GM18519 (cell line): ENCODE results near the gene FNDC3B.

Experiments used
- ATAC-seq: cut with Tn5 transposase; IDR thresholded peaks from one replicate; pipeline ENCODE4 v1.9.1; 2021; ENCODE audit warnings: mild to moderate bottlenecking, moderate library complexity; ENCODE audit not compliant: unreplicated experiment, low FRiP score

FNDC3B gene

DNA sequence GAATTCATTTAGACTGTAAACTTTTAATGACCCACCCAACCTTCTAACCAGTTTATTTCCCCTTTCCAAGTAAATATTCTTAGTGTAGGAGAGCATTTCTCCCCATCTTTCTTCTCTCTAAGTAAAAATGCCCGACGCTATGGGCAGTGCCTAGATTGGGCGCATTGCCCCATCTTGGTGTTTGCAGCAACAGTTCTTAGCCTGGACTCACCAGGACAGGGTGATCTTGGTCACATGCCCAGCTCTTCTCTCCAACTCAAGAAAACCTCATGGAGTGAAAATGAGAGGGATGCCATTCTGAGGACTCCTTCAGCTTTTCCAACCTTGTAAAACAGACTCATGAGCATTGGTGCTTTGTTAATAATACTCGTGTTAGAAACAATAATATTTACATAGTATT is 332.2 kb downstream of the FNDC3B start:
- ATAC-seq, result no peak

- no peak for ATAC-seq
Measured at GRCh38 chr3:172372895-172373294, 333.5 kb downstream of the FNDC3B start.

DNA sequence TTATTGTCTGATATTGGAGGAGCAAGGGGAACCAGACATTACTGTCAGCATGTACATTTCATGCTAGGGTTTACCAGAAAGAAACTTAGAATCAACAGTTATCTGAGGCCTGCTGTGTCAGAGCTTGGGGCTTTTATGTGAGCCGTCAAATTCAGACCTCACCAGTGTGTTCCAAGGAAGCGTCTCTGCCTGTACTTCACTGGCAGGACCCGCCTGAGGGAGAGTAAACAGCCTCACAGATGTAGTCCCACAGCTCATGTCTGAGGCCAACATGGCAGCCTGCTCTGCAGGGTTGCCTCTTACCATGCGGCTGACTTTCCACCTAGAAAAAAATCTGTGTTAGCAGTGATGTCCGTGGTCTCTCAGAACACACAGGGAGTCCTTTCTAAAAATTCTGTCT is 334.5 kb downstream of the FNDC3B start:
- ATAC-seq, result no peak

DNA sequence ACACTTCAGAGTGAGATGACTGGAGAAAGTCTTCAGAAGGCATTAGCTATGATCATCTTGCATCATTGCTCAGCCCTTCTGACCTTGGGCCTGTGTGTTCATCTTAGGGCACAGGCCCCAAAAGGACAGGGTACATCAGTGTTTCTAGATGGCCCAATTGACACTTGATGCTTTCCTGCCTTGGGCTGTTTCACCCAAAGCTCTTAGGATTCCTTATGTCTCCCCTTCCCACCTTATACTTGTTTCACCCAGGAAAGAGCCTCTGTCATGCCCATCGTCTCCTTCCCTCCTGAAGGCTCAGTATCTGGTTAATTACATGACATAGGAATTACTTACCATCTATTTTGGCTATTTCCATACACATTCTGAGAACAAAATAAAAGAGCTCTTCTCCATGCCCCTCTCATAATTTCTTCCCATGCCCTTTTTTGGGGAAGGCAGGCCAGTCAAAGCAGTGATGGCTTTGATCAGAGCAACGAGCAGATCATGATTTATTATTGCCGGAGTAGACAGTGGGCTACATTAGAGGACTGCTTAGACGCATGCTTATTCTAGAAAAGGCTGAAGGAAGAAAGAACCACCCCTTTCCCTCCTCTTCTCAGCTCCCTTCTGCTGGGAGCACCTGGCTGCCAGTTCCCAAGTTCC is 335.9 kb downstream of the FNDC3B start:
- ATAC-seq, result no peak

- ATAC-seq, result no peak
Measured at GRCh38 chr3:172376402-172376801, 337.0 kb downstream of the FNDC3B start.

GRCh38 chr3:172376881-172377280 is 337.5 kb downstream of the FNDC3B start:
- ATAC-seq, result no peak

DNA sequence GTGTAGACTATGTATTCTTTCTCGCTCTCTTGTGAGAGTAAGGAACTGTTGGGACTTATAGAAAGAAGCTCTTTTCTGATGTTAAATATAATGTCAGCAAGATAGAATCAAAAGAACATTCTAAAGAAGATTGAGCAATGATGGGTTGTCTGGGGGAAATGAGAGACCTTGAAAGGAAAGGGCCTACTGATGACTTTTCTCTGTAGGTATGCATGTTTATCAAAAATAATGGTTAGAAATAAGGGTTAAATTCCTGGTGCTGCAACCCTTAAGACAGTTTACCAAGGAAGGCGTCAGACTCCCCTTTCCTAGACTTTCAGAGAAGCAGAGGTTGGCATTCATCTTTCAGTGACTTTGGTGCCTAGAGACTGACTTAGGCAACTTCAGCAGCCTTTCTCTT is 339.1 kb downstream of the FNDC3B start:
- ATAC-seq, result no peak

DNA sequence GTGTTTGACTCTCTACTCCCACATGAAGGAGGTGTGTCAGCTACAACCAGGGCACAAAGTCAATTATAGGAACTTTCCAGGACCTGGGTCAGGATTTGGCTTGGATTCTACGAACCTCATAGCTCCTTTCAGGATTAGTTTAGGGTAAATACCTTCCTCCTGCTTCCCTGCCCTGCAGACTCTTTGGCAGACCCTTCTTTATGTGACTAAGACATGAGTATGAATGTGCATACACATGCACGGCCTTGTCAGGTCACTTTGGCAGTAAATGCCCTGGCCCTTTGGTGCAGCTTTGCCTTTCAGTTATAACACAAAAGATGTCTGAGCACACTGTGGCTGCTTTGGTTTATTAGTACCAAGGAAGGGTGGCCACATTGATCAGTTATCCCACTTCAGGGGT is 340.0 kb downstream of the FNDC3B start:
- no peak for ATAC-seq

DNA sequence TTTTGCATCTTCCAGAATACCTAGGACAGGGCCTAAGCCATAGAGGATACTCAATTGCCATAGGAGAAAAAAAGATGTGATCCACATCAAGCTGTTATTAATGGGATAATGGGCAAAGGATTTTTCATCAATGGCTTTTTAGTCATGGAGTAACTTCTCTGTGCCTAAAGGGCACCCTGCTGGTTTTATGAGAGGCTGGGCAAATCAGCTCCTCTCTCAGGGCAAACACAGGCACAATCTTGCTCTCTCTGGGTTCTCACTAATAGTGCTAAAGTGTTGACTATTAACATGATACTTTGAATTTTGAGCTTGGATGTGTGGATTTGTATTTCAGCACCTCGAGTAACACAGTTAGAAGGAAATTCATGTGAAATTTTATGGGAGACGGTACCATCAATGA is 341.3 kb downstream of the FNDC3B start:
- ATAC-seq, result no peak

DNA sequence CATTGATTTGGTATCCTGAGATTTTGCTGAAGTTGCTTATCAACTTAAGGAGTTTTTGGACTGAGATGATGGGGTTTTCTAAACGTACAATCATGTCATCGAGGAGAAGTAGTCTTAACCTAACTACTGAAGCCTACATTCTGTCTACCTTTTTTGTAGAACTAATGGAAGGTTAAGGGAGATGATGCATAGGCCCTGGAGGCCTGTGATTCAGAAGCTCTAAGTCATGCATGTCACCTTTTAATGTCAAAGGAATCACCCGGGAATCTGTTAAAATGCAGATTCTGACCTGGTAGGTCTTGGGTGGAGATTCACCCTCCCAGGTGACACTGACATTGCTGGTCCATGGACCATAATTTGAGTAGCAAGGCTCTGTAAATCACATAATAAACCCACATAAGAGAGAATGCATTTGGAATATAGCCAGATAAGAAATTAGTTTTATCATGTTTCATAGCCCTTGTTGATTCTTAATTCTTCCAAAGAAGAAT is 344.0 kb downstream of the FNDC3B start:
- no peak for ATAC-seq

GRCh38 chr3:172384836-172385235 is 345.5 kb downstream of the FNDC3B start:
- no peak for ATAC-seq

DNA sequence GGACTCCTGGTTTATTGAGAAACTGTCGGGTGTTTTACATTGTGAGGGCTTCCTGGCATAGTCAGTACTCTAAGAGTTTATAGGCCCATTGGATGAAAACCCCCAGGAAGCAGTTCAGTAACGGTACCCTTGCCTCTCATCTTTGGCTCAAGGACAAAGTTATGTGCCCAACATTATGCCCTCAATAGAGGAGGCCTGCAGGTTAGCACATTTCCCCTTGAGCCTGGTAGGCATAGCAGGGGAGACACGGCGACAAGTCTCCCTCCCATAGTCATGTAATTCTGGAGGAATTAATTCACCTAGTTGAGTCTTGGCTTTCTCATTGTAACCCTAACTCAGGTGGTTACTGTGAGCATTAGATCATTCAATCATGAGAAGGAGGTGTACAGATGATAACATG is 348.4 kb downstream of the FNDC3B start:
- no peak for ATAC-seq

GRCh38 chr3:172388412-172389078 is 349.2 kb downstream of the FNDC3B start:
- no peak for ATAC-seq

GRCh38 chr3:172390792-172391191 is 351.4 kb downstream of the FNDC3B start:
- no peak for ATAC-seq

DNA sequence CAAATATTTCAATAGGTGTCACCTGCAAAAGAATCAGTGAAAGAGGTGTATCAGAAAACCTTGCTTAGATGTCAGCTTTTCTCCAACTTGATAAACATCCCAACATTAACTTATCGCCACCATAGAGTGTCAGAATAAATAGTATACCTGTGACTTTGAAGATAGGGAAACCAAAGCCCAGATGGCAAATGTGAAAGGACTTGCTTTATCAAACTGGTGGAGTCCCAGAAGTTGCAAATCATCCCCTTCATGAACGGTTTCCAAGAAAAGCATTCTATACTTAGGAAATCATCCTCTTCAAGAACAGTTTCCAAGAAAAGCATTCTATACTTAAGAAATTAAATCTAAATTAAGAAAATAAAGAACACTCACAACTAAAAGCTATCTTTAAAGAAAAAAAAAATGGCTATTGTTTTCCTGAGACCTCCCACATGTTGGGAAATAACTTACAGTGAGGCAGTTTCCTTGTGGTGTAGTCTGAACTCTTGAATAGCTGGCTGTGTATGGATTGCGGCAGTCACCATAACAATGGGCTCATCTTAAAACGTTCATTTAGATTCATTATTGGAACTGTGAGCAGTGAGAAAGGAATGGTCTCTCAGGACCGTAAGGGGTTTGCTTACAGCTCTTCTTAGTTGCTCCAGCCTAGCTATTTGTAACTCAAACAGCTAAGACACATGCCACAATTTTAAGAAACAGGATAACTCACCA is 352.4 kb downstream of the FNDC3B start:
- ATAC-seq, result no peak

- ATAC-seq, result no peak
Measured at GRCh38 chr3:172394692-172395091, 355.3 kb downstream of the FNDC3B start.

DNA sequence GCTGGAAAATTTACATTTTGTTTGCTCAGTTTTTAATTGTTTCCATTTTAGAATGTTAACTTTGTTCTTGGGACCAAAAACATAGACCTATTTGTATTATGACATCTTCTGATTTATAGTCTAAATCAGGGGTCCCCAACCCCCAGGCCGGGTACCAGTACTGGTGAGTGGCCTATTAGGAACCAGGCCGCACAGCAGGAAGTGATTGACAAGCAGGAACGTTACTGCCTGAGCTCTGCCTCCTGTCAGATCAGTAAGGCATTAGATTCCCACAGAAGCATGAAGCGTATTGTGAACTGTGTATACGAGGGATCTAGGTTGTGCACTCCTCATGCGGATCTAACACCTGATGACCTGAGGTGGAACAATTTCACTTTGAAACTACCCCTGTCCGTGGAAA is 357.0 kb downstream of the FNDC3B start:
- ATAC-seq, result no peak

- no peak for ATAC-seq
Measured at GRCh38 chr3:172397716-172398405, 358.5 kb downstream of the FNDC3B start.

- ATAC-seq, result no peak
Measured at GRCh38 chr3:172398484-172398883, 359.1 kb downstream of the FNDC3B start.

GRCh38 chr3:172402090-172402489 is 362.7 kb downstream of the FNDC3B start:
- ATAC-seq, result no peak
